Astrocyte of the hippocampus (primary cell): Measurements from ENCODE around the gene HDGF.

Experiments
- DNase-seq: peaks from one replicate; pipeline ENCODE4 v3.0.0; 2011; ENCODE audit warnings: low read depth, low spot score

HDGF gene

GRCh38 chr1:156698995-156699394 is 52.5 kb downstream of the HDGF start:
- no peak for DNase-seq

GRCh38 chr1:156697481-156697880 is 54.0 kb downstream of the HDGF start:
- DNase-seq = no peak

GRCh38 chr1:156696755-156697154 is 54.7 kb downstream of the HDGF start:
- no peak for DNase-seq

GRCh38 chr1:156694690-156694962 is 56.8 kb downstream of the HDGF start:
- DNase-seq = no peak

GRCh38 chr1:156693848-156694689 is 57.4 kb downstream of the HDGF start:
- DNase-seq = no peak

- peak; percentile 63 for DNase-seq
These were observed 58.3 kb downstream of the HDGF start for GRCh38 chr1:156692925-156693847.

- no peak for DNase-seq
These were observed 59.0 kb downstream of the HDGF start for GRCh38 chr1:156692441-156692924.
